Smooth muscle cell (in vitro differentiated cells): ENCODE data around the gene FBLN2. TPM values are rescaled to one million over a fixed set of nuclear protein-coding genes. Genes with fewer than 3 reads are reported as not detected.
A peak's percentile ranks its signal among the peaks of the same experiment; 100 is the strongest.

ENCODE experiments used
- DNase-seq: peaks from one replicate; lab custom pipeline; 2025; ENCODE audit not compliant: unreplicated experiment; lab: John Stamatoyannopoulos, UW
- H2AFZ ChIP-seq: fragments of 200-600 bp; sonication (generic); 2 replicates; pipeline ENCODE4 v1.6.0; 2016; ENCODE audit warnings: antibody characterized with exemption, low read depth, mild to moderate bottlenecking
- H3F3A ChIP-seq: fragments of 200-600 bp; sonication (generic); 2 replicates; pipeline ENCODE4 v1.6.0; 2017; ENCODE audit warnings: antibody characterized with exemption, low read depth
- H3K27ac ChIP-seq: fragments of 200-600 bp; sonication (generic); 2 replicates; pipeline ENCODE4 v1.5.1; 2016; ENCODE audit warnings: low read depth, mild to moderate bottlenecking
- H3K27me3 ChIP-seq: fragments of 200-600 bp; sonication (generic); 2 replicates; pipeline ENCODE4 v1.6.1; 2016; ENCODE audit warnings: low read depth, mild to moderate bottlenecking
- H3K36me3 ChIP-seq: fragments of 200-600 bp; sonication (generic); 2 replicates; pipeline ENCODE4 v1.5.1; 2016; ENCODE audit warnings: low read depth
- H3K4me1 ChIP-seq: fragments of 200-600 bp; sonication (generic); 2 replicates; pipeline ENCODE4 v1.5.1; 2016; ENCODE audit warnings: low read depth
- H3K4me2 ChIP-seq: fragments of 200-600 bp; sonication (generic); 2 replicates; pipeline ENCODE4 v1.6.0; 2016; ENCODE audit warnings: mild to moderate bottlenecking
- H3K4me3 ChIP-seq: fragments of 200-600 bp; sonication (generic); 2 replicates; pipeline ENCODE4 v1.5.1; 2016; ENCODE audit warnings: mild to moderate bottlenecking
- H3K79me2 ChIP-seq: fragments of 200-600 bp; sonication (generic); 2 replicates; pipeline ENCODE4 v1.6.0; 2016; ENCODE audit warnings: low read depth, mild to moderate bottlenecking
- H3K9ac ChIP-seq: fragments of 200-600 bp; sonication (generic); 2 replicates; pipeline ENCODE4 v1.6.0; 2016; ENCODE audit warnings: low read depth
- H3K9me3 ChIP-seq: fragments of 200-600 bp; sonication (generic); replicated peaks from 2 replicates; pipeline ENCODE4 v1.5.1; 2016; ENCODE audit warnings: low read depth
- H4K20me1 ChIP-seq: fragments of 200-600 bp; sonication (generic); 2 replicates; pipeline ENCODE4 v1.6.0; 2016; ENCODE audit warnings: low read depth
- CTCF ChIP-seq: fragments of 200-600 bp; sonication (generic); IDR thresholded peaks from 2 replicates; pipeline ENCODE4 v1.5.1; 2017; ENCODE audit warnings: borderline replicate concordance, mild to moderate bottlenecking, antibody characterized with exemption; ENCODE audit not compliant: insufficient read depth, poor library complexity, severe bottlenecking
- WGBS: methylation state at CpG from one replicate; pipeline ENCODE4 v1.1.7; 2016; ENCODE audit warnings: low lambda C conversion rate; 5-methylcytosine and 5-hydroxymethylcytosine counted together
- polyA plus RNA-seq: library from polyadenylated mRNA; unstranded; fragments of >200 nt; fragmentation: Nextera tagmentation; extraction: Ambion mirVana; gene quantifications from 2 replicates; pipeline ENCODE4 v1.2.1, GENCODE V29; 2016
- total RNA-seq: library from RNA; depleted of rRNA; stranded (reverse); fragments of >200 nt; gene quantifications from 2 replicates; pipeline ENCODE4 v1.2.3, GENCODE V29; 2014

Gene FBLN2
- total and polyA plus RNA-seq, 2 experiments from 2014 or later, result 159 to 390 TPM

- H3K9me3 ChIP-seq, result no peaks in the 10 kb centered on the region
- no peaks in the 10 kb centered on the region for H4K20me1 ChIP-seq
- peak; percentile 26 for DNase-seq
- H3K9ac ChIP-seq, result peak overlapping the region; percentile 37
- no peak overlapping the region for H2AFZ ChIP-seq
- peak overlapping the region; percentile 68 for H3K4me2 ChIP-seq
- peaks cover 32% of the 10 kb centered on the region for H3K4me1 ChIP-seq
- no peak for TF ChIP-seq CTCF
- peaks cover 56% of the 10 kb centered on the region for H3F3A ChIP-seq
- no peaks in the 10 kb centered on the region for H3K36me3 ChIP-seq
- no peak overlapping the region for H3K4me3 ChIP-seq
- H3K27ac ChIP-seq, result peak overlapping the region; percentile 91
- no peaks in the 10 kb centered on the region for H3K27me3 ChIP-seq
- no peaks in the 10 kb centered on the region for H3K79me2 ChIP-seq
- WGBS, result 2% methylated on average over 5 of the region's 5 CpGs
These were observed 5.7 kb upstream of the FBLN2 start for GRCh38 chr3:13543253-13543652.

- peak overlapping the region; percentile 37 for H3K9ac ChIP-seq
- H3K79me2 ChIP-seq, result peaks cover 2% of the 10 kb centered on the region
- no peak for TF ChIP-seq CTCF
- H3K36me3 ChIP-seq, result no peaks in the 10 kb centered on the region
- H3F3A ChIP-seq, result peaks cover 50% of the 10 kb centered on the region
- no peaks in the 10 kb centered on the region for H4K20me1 ChIP-seq
- H3K4me2 ChIP-seq, result peak overlapping the region; percentile 59
- no peaks in the 10 kb centered on the region for H3K27me3 ChIP-seq
- no peak overlapping the region for H2AFZ ChIP-seq
- no peaks in the 10 kb centered on the region for H3K9me3 ChIP-seq
- 34% methylated on average over 6 of the region's 6 CpGs for WGBS
- H3K4me1 ChIP-seq, result peaks cover 32% of the 10 kb centered on the region
- H3K27ac ChIP-seq, result peak overlapping the region; percentile 91
- H3K4me3 ChIP-seq, result no peak overlapping the region
- DNase-seq, result no peak
These were observed 4.6 kb upstream of the FBLN2 start for GRCh38 chr3:13544293-13544831.

- Histone ChIP-seq H3F3A (peaks cover 43% of the 10 kb centered on the region), H3K4me1 (peaks cover 32% of the 10 kb centered on the region), H3K4me2 (peak overlapping the region; percentile 53), H3K4me3 (no peak overlapping the region), H3K9me3 (no peaks in the 10 kb centered on the region), H4K20me1 (no peaks in the 10 kb centered on the region), H3K27me3 (no peaks in the 10 kb centered on the region), H3K9ac (peak overlapping the region; percentile 62), H2AFZ (no peak overlapping the region), H3K27ac (peak overlapping the region; percentile 91), H3K36me3 (no peaks in the 10 kb centered on the region), H3K79me2 (peaks cover 10% of the 10 kb centered on the region)
- no peak for DNase-seq
- no peak for TF ChIP-seq CTCF
- WGBS, result 76% methylated on average over 9 of the region's 9 CpGs
These were observed 3.8 kb upstream of the FBLN2 start for GRCh38 chr3:13544951-13545651.

- peak overlapping the region; percentile 91 for H3K27ac ChIP-seq
- H3F3A ChIP-seq, result peaks cover 34% of the 10 kb centered on the region
- H3K4me2 ChIP-seq, result peak overlapping the region; percentile 82
- H4K20me1 ChIP-seq, result peaks cover 9% of the 10 kb centered on the region
- H3K4me1 ChIP-seq, result peaks cover 39% of the 10 kb centered on the region
- WGBS, result 58% methylated on average over 9 of the region's 9 CpGs
- no peak for TF ChIP-seq CTCF
- H3K36me3 ChIP-seq, result no peaks in the 10 kb centered on the region
- H3K9me3 ChIP-seq, result no peaks in the 10 kb centered on the region
- H3K27me3 ChIP-seq, result no peaks in the 10 kb centered on the region
- H2AFZ ChIP-seq, result no peak overlapping the region
- no peak overlapping the region for H3K4me3 ChIP-seq
- H3K79me2 ChIP-seq, result peaks cover 19% of the 10 kb centered on the region
- peak overlapping the region; percentile 57 for H3K9ac ChIP-seq
- DNase-seq, result no peak
These were observed 2.9 kb upstream of the FBLN2 start for GRCh38 chr3:13545952-13546454.
